HepG2 (cell line): Measurements from ENCODE around the gene BIRC6. TPM values are rescaled to one million over a fixed set of nuclear protein-coding genes. Genes with fewer than 3 reads are reported as not detected.

Source experiments
- ATF7 ChIP-seq, 2 experiments: fragments of 450-650 bp in 1 of 2; sonication (generic) in 1 of 2; formaldehyde crosslinking in 1 of 2; IDR thresholded peaks; 2 replicates each; pipeline versions ENCODE4 v1.4.0 to v1.6.1; 2016 to 2020; ENCODE audit warnings: antibody characterized with exemption in 1 of 2, mild to moderate bottlenecking in 1 of 2, missing genetic modification reagents in 1 of 2
- CBX1 ChIP-seq: IDR thresholded peaks from one replicate; pipeline ENCODE4 v1.6.1; 2016; ENCODE audit warnings: antibody characterized with exemption, low read depth
- HHEX ChIP-seq: IDR thresholded peaks from 2 replicates; pipeline ENCODE4 v1.6.1; 2016; ENCODE audit warnings: control low read depth
- KLF11 ChIP-seq: IDR thresholded peaks from 2 replicates; pipeline ENCODE4 v1.6.1; 2016; ENCODE audit warnings: missing compliant biosample characterization
- MTF2 ChIP-seq: sonication (generic); formaldehyde crosslinking; IDR thresholded peaks from 2 replicates; pipeline ENCODE4 v1.5.0; 2020; ENCODE audit warnings: missing genetic modification reagents, borderline replicate concordance
- NCOA1 ChIP-seq: sonication (generic); formaldehyde crosslinking; IDR thresholded peaks from 2 replicates; pipeline ENCODE4 v1.9.0; 2021; ENCODE audit warnings: missing genetic modification reagents
- PHB2 ChIP-seq: fragments of 450-650 bp; IDR thresholded peaks from 2 replicates; pipeline ENCODE4 v1.6.1; 2018; ENCODE audit not compliant: partially characterized antibody
- PTBP1 ChIP-seq: fragments of 200-400 bp; formaldehyde crosslinking; IDR thresholded peaks from 2 replicates; pipeline ENCODE4 v1.6.1; 2018; ENCODE audit warnings: low read length, low read depth; ENCODE audit not compliant: poor library complexity, severe bottlenecking
- RARA ChIP-seq: IDR thresholded peaks from 2 replicates; pipeline ENCODE4 v1.6.1; 2016; ENCODE audit warnings: missing genetic modification reagents, missing compliant biosample characterization
- THYN1 ChIP-seq: sonication (generic); formaldehyde crosslinking; IDR thresholded peaks from 2 replicates; pipeline ENCODE4 v1.8.1; 2023; ENCODE audit warnings: low read depth, mild to moderate bottlenecking, moderate library complexity, missing genetic modification reagents, borderline replicate concordance
- ZC3H4 ChIP-seq: sonication (generic); formaldehyde crosslinking; IDR thresholded peaks from 2 replicates; pipeline ENCODE4 v1.4.0; 2020; ENCODE audit warnings: missing genetic modification reagents, borderline replicate concordance
- ZNF143 ChIP-seq: sonication (generic); formaldehyde crosslinking; IDR thresholded peaks from 2 replicates; pipeline ENCODE4 v1.4.0; 2020; ENCODE audit warnings: missing genetic modification reagents
- ZNF354B ChIP-seq: sonication (generic); formaldehyde crosslinking; IDR thresholded peaks from 2 replicates; pipeline ENCODE4 v1.8.0; 2022; ENCODE audit warnings: mild to moderate bottlenecking, missing genetic modification reagents
- ZNF567 ChIP-seq: sonication (generic); formaldehyde crosslinking; IDR thresholded peaks from 2 replicates; pipeline ENCODE4 v1.8.1; 2023; ENCODE audit warnings: mild to moderate bottlenecking, missing genetic modification reagents, borderline replicate concordance
- ZNF607 ChIP-seq: sonication (generic); formaldehyde crosslinking; IDR thresholded peaks from 2 replicates; pipeline ENCODE4 v1.5.1; 2020; ENCODE audit warnings: missing genetic modification reagents, mild to moderate bottlenecking, borderline replicate concordance
- polyA plus RNA-seq, 8 experiments: library from polyadenylated mRNA; depleted of rRNA in 3 of 8; stranded (reverse) in 7 of 8; unstranded in 1 of 8; fragments of >200 nt; fragmentation: Illumina TruSeq in 4 of 8; extraction: Trizol in 4 of 8; gene quantifications; 2 replicates each; pipeline versions ENCODE4 v1.2.1 to v1.2.3, GENCODE V29; 2011 to 2016; ENCODE audit warnings: low read depth in 4 of 8, missing spikeins in 1 of 8, mixed read lengths in 1 of 8; ENCODE audit not compliant: insufficient read depth in 1 of 8
- total RNA-seq, 5 experiments: library from RNA; depleted of rRNA; stranded (reverse); fragments of >200 nt; fragmentation: Illumina TruSeq; extraction: Trizol; gene quantifications; 2 replicates each; pipeline ENCODE4 v1.2.3, GENCODE V29; 2016; ENCODE audit warnings: low read depth in 1 of 5
- TF ChIP-seq, protein P1 (sequence below), 2 experiments: sonication (generic) in 1 of 2; formaldehyde crosslinking in 1 of 2; IDR thresholded peaks; 2 replicates each; pipeline versions ENCODE4 v1.4.0 to v1.6.1; 2016 to 2020; ENCODE audit warnings: borderline replicate concordance in 1 of 2, low read depth in 1 of 2, mild to moderate bottlenecking in 1 of 2, missing genetic modification reagents in 1 of 2
- TF ChIP-seq, protein P2 (sequence below): sonication (generic); formaldehyde crosslinking; IDR thresholded peaks from 2 replicates; pipeline ENCODE4 v1.4.0; 2020; ENCODE audit warnings: missing genetic modification reagents
- TF ChIP-seq, protein P3 (sequence below): sonication (generic); formaldehyde crosslinking; IDR thresholded peaks from 2 replicates; pipeline ENCODE4 v1.8.0; 2022; ENCODE audit warnings: mild to moderate bottlenecking, missing genetic modification reagents, moderate library complexity
- TF ChIP-seq, protein P4 (sequence below): IDR thresholded peaks from 2 replicates; pipeline ENCODE4 v1.6.1; 2012; ENCODE audit warnings: low read length, improper control_type of control experiment

BIRC6 gene
- total and polyA plus RNA-seq, 2 of the 13 experiments (the other 11 are each of a cell fraction or from before 2014, with no cell fraction given) = 65.6 to 120 TPM

DNA sequence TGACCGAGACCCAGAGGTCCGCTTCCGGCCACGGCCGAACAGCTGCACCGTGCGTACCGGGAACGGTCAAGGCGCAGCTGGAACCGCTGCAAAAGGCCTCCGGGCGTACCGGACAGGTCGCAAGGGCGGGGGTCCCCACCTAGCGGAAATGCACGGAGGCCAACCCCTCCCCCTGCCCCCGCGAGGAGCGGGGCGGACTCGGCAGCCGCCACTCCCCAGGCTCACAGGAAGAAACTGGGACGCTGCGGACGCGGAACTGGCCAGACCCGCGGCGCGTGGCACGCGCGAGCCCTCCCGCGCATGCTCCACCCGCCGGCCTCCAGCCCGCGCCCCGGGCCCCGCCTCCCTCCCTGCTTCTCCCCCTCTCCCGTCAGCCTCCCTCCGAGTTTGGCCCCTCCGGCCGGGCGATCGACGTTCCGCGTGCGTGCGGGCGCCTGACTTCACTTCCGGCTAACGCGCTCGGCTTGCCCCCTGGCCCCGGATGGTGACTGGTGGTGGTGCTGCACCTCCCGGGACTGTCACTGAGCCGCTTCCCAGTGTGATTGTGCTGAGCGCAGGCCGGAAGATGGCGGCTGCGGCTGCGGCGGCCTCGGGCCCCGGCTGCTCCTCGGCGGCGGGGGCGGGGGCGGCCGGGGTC is at the start of gene BIRC6 (continued):
- TF ChIP-seq ATF7 (IDR thresholded peaks at IDR 0.05) = no peak
- TF ChIP-seq ATF7 (CRISPR knock-in tag; IDR thresholded peaks at IDR 0.05) = peak; percentile 60
- peak; percentile 16; the same call in 1 of the 2 replicates for TF ChIP-seq THYN1
- TF ChIP-seq HHEX = no peak
- TF ChIP-seq MTF2 (CRISPR knock-in tag) = no peak
- TF ChIP-seq ZNF143 (CRISPR knock-in tag) = peak; percentile 63
- TF ChIP-seq, protein P1, sequence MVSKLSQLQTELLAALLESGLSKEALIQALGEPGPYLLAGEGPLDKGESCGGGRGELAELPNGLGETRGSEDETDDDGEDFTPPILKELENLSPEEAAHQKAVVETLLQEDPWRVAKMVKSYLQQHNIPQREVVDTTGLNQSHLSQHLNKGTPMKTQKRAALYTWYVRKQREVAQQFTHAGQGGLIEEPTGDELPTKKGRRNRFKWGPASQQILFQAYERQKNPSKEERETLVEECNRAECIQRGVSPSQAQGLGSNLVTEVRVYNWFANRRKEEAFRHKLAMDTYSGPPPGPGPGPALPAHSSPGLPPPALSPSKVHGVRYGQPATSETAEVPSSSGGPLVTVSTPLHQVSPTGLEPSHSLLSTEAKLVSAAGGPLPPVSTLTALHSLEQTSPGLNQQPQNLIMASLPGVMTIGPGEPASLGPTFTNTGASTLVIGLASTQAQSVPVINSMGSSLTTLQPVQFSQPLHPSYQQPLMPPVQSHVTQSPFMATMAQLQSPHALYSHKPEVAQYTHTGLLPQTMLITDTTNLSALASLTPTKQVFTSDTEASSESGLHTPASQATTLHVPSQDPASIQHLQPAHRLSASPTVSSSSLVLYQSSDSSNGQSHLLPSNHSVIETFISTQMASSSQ (IDR thresholded peaks at IDR 0.05; ENCODE audit: low read depth) = no peak
- TF ChIP-seq, protein P1 (CRISPR knock-in tag; IDR thresholded peaks at IDR 0.05; ENCODE audit: borderline replicate concordance) = peak; percentile 73
- TF ChIP-seq, protein P2, sequence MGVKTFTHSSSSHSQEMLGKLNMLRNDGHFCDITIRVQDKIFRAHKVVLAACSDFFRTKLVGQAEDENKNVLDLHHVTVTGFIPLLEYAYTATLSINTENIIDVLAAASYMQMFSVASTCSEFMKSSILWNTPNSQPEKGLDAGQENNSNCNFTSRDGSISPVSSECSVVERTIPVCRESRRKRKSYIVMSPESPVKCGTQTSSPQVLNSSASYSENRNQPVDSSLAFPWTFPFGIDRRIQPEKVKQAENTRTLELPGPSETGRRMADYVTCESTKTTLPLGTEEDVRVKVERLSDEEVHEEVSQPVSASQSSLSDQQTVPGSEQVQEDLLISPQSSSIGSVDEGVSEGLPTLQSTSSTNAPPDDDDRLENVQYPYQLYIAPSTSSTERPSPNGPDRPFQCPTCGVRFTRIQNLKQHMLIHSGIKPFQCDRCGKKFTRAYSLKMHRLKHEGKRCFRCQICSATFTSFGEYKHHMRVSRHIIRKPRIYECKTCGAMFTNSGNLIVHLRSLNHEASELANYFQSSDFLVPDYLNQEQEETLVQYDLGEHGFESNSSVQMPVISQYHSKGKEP (CRISPR knock-in tag) = no peak; the same call in 1 of the 2 replicates
- 0 out of 2 replicates have a peak, but pooled peaks have one; percentile 35 for TF ChIP-seq RARA
- peak; percentile 95 for TF ChIP-seq KLF11 (CRISPR knock-in tag)
- peak; percentile 86; the same call in 1 of the 2 replicates for TF ChIP-seq ZC3H4 (CRISPR knock-in tag)
- TF ChIP-seq NCOA1 = peak; percentile 42; the same call in 1 of the 2 replicates
- TF ChIP-seq, protein P3, sequence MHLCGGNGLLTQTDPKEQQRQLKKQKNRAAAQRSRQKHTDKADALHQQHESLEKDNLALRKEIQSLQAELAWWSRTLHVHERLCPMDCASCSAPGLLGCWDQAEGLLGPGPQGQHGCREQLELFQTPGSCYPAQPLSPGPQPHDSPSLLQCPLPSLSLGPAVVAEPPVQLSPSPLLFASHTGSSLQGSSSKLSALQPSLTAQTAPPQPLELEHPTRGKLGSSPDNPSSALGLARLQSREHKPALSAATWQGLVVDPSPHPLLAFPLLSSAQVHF (CRISPR knock-in tag) = peak; percentile 98
- TF ChIP-seq ZNF567 (CRISPR knock-in tag) = peak; percentile 77; the same call in 1 of the 2 replicates
- no peak for TF ChIP-seq PHB2
- peak; percentile 98 for TF ChIP-seq ZNF607 (CRISPR knock-in tag)
- no peak; the same call in 1 of the 2 replicates for TF ChIP-seq ZNF354B
- TF ChIP-seq, protein P4, sequence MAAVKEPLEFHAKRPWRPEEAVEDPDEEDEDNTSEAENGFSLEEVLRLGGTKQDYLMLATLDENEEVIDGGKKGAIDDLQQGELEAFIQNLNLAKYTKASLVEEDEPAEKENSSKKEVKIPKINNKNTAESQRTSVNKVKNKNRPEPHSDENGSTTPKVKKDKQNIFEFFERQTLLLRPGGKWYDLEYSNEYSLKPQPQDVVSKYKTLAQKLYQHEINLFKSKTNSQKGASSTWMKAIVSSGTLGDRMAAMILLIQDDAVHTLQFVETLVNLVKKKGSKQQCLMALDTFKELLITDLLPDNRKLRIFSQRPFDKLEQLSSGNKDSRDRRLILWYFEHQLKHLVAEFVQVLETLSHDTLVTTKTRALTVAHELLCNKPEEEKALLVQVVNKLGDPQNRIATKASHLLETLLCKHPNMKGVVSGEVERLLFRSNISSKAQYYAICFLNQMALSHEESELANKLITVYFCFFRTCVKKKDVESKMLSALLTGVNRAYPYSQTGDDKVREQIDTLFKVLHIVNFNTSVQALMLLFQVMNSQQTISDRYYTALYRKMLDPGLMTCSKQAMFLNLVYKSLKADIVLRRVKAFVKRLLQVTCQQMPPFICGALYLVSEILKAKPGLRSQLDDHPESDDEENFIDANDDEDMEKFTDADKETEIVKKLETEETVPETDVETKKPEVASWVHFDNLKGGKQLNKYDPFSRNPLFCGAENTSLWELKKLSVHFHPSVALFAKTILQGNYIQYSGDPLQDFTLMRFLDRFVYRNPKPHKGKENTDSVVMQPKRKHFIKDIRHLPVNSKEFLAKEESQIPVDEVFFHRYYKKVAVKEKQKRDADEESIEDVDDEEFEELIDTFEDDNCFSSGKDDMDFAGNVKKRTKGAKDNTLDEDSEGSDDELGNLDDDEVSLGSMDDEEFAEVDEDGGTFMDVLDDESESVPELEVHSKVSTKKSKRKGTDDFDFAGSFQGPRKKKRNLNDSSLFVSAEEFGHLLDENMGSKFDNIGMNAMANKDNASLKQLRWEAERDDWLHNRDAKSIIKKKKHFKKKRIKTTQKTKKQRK = no peak
- TF ChIP-seq CBX1 = peak; percentile 93
- peak; percentile 32 for TF ChIP-seq PTBP1
